DLD1 (cell line): ENCODE measurements around the gene GJD4.

Experiments used
- in situ Hi-C: cut with HindIII; loops from 2 replicates; pipeline ENCODE4 v1.10.0; 2017; ENCODE audit warnings: low sequenced_read_pairs

The GJD4 gene

DNA sequence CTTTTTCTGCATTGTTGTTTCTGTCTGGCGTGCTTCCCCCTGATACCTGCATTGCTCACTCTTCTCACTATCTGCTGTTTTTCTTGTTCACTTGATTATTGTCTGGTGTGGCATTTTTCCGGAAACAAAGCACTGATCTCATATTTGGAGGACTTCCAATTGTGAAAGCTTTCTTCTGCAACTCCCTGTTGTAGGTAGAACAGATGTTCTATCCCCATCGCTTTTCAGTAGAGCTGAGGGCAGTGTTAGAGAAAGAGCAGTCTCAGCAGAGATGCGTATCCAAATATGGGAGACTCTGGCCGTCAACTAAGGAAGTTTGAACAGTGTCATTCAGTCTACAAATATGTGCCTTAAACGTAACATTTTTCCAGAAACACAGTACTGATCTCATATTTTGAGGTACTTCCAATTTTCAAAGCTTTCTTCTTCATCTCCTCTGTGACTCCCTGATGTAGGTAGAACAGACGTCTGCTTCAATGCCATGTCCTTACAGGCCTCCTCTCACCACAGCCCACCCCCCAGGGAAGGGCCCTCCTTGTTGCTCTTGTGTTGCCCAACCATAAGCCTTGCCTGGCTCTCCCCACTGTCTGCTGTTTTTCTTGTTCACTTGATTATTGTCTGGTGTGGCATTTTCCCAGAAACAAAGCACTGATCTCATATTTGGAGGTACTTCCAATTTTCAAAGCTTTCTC, 27.1 kb upstream of the GJD4 start:
- in situ Hi-C loops = no loop called here

DNA sequence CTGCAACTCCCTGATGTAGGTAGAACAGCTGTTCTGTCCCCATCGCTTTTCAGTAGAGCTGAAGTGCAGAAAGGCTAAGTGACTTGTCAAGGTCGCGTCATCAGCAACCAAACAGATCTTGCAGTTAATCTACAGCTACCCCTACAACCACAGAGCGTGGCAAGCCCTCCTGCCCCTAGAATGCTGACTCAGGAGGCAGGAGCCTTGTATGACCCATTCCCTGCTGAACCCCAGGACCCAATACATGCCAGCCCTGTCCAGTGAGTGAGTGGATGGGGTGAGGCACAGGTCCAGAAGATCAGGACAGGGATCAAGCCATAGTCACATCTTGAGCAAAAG, 26.6 kb upstream of the GJD4 start:
- in situ Hi-C loops = no loop called here

DNA sequence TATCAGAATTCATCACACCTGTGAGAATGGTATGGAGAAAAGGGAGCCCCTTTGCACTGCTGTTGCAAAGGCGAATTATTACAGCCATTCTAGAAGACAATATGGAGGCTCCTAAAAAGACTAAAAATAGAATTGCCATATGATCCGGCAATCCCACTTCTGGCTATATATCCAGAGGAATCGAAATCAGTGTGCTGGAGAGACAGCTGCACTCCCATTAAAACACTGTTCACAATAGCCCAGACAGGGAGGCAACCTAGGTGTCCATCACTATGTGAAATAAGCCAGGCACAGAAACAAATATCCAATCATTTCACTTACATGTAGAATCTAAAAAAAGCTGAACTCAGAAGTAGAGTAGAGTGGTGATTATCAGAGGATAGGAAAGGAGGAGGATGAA, 26.0 kb upstream of the GJD4 start:
- in situ Hi-C loops = no loop called here

DNA sequence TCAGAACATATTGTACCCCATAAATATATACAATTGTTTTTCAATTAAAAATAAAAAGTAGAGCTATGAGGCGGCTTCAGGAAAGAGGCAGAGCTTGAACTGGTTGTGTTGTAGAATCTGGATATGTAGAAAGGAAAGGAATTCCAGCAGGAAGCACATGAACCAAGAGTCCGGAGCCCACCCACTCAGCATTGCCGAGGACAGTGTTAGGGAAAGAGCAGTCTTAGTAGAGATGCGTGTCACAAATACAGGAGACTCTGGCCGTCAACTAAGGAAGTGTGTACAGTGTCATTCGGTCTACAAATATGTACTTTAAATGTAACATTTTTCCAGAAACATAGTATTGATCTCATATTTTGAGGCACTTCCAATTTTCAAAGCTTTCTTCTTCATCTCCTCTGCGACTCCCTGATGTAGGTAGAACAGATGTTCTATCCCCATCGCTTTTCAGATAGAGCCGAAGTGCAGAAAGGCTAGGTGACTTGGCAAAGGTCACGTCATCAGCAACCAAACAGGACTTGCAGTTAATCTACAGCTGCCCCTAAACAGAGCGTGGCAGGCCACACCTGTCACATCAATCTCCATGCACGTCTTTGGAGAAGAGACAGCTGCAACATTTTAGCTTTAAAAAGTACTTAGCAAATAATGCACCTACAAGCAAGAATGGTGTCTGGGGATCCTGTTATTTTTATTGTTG, 25.3 kb upstream of the GJD4 start:
- in situ Hi-C loops = no loop called here

DNA sequence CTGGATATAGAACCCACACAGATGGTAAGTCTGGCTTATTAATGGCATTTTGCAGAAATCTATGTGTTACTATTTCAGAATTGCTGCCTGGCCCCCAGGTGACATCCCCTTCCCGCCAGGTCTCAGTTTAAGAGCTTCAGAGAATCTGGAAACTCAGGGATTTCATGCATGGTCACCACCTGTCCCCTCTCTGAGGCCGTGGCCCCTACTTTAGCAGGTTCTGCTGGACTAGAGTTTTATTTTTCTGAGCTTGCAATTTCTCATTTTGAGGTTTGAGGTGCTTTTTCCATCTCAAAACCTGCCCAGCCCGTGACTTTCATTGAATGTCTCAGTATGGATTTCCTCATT, 24.7 kb upstream of the GJD4 start:
- in situ Hi-C loops = no loop called here

DNA sequence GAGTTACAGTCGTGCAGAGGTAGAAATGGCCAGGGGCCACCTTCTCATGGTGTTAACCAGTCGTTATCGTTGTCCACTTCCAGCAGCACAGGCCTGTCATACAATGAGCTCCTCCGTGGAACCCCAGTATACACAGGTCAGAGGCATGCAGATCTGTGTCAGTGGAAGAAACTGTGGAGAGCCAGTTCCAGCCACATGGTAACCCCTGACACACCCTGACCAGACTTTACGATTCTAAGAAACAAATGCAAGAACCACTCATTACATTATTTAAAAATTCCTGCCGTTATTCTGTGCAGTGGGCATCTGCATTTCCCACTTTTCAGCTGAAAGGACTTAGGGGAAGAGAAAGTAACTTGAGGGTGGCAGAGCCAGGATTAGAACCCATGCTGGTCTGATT, 23.5 kb upstream of the GJD4 start:
- in situ Hi-C loops = no loop called here

DNA sequence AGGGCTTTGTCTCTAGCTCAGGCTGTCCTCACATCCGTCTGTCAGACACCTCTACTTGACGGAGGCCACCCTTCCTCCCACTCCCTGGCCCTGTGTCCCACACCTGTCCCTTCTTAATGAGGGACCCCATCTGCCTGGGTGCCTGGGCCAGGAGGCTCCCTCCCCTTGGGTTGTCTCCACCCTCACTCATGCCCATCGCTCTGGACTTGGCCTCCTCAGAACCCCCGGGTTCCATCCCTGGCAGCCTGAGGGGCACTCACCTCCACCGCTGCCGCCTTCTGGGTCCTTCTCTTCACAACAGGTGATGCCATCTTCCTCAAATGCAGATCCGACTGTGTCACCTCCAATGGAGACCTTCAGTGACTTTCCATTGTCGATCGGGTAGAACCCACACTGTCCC, 20.2 kb upstream of the GJD4 start:
- in situ Hi-C loops = no loop called here

DNA sequence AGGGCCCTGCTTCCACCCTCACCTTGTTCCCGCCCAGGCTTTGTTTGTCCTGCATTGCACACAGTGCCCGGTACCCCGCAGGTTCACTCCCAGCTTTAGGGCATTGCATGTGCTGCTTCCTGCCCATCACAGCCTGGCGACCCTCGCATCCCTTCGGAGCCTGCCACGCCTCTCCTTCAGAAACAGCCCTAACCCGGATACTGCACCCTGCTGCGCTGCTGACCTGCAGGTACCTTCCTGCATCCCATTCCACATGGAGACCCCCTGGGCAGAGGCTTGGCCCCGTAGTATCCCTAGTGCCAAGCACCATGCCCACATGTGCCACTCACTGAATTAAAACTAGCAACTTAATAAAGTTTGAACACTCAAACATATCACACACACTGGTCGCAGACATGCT, 19.8 kb upstream of the GJD4 start:
- in situ Hi-C loops = no loop called here

DNA sequence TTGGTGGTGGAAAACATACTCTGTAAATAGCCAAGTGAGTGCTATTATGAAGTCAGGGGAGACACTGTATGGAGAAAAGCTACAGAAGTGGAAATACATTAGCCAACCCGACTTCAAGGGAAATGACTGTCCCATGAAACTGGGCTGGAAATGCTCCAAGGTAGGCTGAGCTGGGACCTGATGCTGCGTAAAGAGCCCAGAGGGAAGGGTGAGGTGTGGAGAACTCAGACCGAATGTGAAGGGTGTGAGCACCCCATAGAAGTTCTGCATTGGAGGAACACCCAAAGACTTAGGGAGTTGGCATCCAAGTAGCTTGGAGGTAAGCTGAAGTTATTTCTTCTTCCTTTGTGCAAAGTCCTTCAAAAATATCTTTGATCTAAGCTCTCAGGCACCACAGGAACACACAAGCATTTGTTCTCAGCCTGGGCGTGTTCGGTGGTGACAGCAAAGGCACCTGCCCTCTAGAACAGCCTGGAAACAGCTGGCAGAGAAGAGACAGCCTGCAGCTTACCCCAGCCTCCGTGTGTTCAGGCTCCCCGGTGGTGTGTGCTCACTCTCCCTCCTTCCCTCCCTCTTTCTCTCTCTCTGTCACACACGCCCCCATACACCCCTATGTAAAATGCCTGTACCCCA, 19.1 kb upstream of the GJD4 start:
- in situ Hi-C loops = no loop called here

DNA sequence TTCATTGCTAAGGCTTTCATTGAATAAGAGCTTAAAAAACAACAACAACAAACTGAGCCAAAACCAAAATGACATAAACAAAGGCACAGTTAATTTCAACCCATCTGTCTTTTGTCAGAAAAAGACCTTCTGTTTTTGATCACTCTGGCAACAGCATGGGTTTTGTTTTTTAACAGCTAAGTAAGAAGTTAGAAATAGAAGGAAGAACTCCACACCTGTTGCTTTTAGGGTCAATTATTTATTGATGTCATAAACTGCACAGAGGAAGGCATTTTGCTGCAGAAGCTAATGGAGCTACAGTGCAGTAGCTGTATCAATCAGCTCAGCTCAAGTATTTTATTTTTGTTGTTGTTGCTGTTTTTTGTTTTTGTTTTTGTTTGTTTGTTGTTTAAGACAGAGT, 16.3 kb upstream of the GJD4 start:
- in situ Hi-C loops = no loop called here

DNA sequence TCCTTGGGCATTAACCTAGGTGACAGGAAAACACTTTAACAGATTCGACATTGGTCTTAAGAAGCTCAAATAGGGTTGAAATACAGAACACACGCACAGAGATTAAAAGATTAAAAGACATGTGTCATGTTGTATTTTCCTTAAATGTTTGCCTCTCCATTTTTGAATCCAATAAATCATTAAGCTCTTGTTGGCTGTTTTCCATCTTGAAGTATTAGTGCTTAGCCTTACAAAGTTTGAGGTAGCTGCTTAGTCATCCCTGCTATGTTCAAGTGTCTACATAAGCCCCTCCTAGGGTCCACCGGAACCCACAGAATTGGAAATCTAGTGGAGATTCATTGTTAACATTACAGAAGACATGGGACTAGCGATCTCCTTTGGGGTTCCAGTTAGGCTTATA, 12.7 kb upstream of the GJD4 start:
- in situ Hi-C loops = no loop called here

DNA sequence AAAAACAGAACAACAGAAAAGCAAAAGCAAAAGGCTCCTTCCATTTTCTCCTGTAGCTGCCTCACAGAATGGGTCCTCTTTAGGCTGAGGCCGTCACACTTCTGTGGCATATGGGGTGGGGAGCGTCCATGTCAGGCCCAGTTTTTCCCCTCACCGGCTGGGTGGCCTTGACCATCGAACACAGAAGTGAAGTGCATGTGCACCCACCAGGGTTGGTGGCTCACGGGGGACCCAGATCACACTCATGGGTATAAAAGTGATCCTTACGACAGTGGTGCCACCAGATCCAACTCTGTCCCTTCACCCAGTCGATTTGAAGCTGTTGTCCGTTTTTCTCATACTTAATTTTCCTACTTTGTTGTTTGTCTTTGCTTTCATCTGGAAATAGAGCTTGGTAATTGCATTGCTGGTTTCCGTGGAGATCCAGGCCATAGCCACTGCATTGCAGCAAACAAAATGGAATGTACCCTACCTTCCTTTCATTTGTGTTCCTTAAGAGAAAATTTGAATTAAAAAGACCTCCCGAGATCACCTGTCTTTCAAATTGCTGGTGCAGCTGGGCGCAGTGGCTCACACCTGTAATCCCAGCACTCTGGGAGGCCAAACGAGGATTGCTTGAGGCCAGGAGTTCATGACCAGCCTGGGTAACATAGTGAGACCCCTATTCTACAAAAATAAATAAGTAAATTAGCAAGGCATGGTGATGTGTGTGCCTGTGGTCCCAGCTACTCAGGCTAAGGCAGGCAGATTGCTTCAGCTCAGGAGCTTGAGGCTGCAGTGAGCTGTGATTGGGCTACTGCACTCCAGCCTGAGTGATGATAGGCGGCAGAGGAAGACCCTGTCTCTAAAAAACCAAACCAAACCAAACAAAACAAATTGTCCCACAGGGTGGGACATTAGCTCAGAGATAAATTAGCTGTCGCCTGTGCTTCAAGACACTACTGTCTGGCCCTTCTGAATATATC, 10.7 kb upstream of the GJD4 start:
- in situ Hi-C loops = no loop called here

DNA sequence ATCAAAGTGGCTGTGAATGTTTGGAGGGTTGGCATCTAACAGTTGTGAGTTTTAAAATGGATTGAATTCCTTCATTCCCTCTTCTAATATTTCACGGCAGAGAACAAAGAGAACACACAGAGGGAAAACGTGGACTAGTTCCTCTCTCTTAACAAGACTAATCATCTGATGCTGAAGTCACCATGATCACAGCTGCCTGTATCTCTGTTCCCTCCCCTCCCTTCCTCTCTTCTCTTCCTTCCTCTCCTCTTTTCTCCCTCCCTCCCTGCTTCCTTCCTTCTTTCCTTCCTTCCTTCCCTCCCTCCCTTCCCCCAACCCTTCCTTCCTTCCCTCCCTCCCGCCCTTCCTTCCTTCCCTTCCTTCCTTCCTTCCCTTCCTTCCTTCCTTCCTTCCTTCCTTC, 10.0 kb upstream of the GJD4 start:
- in situ Hi-C loops = no loop called here

DNA sequence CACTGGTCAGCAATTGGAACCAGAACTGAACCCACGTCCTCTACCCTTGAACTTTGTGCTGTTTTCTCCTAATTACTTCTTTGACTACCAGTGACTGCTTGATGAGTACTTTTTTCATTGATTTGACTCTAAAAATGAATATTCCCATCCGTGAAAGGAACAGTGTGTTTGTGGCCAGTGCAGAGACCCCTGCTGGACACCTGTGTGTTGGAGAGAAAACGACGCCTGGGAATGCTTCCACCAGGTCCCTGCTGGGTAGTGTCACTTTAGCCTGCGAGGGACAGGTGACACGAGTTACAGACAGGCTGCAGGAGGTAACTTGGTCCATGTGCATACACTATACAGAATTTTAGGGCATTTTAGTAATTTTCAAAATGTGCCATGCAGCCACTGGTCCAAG, 6.8 kb upstream of the GJD4 start:
- in situ Hi-C loops = no loop called here

DNA sequence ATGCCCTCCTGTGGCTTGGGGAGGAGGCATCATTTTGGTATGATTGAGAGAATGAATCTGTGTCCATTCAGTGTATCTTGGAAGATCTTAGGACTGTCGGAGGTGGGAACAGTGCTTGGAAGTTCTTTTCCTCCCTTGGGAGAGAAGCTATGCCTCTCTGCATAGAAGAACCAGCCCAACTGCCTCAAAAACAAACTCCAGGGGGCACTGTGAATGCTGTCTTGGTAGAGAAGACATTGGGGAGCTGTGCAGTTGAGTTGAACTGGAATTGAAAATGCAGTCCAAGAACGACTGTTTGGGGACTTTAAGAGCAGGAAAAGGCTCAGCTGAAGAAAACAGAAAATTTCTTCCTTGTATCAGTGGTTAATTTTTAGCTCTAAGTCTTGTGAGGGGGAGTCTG, 4.9 kb upstream of the GJD4 start:
- in situ Hi-C loops = no loop called here

DNA sequence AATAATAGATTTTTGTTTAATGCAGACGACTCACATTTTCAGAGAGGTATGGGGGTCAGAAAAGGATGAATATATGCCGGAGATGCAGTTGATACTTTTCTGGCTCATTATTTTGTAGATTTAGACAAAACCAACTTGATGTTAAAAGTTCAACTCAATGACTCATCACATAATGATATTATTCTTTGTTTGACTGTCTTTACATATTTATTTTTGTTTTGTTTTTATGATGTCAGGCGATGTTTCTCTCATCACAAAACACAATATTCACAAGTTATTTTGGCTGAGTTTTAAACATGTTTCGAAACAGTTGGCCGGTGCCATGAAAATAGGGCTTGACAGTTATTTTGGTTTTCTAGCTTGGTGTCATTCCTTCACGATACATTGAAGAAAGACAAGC, 1.3 kb downstream of the GJD4 start:
- in situ Hi-C loops = no loop called here

DNA sequence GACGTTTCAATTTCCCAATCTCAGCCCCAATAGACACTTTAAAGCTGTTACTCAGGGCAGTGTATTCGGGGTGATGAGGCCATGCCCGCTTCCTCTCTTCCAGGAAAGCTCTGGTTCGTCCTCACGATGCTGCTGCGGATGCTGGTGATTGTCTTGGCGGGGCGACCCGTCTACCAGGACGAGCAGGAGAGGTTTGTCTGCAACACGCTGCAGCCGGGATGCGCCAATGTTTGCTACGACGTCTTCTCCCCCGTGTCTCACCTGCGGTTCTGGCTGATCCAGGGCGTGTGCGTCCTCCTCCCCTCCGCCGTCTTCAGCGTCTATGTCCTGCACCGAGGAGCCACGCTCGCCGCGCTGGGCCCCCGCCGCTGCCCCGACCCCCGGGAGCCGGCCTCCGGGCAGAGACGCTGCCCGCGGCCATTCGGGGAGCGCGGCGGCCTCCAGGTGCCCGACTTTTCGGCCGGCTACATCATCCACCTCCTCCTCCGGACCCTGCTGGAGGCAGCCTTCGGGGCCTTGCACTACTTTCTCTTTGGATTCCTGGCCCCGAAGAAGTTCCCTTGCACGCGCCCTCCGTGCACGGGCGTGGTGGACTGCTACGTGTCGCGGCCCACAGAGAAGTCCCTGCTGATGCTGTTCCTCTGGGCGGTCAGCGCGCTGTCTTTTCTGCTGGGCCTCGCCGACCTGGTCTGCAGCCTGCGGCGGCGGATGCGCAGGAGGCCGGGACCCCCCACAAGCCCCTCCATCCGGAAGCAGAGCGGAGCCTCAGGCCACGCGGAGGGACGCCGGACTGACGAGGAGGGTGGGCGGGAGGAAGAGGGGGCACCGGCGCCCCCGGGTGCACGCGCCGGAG, 2.6 kb downstream of the GJD4 start:
- in situ Hi-C loops = no loop called here

DNA sequence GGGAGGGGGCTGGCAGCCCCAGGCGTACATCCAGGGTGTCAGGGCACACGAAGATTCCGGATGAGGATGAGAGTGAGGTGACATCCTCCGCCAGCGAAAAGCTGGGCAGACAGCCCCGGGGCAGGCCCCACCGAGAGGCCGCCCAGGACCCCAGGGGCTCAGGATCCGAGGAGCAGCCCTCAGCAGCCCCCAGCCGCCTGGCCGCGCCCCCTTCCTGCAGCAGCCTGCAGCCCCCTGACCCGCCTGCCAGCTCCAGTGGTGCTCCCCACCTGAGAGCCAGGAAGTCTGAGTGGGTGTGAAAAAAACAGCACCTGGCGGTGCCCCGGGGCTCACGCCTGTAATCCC, 3.2 kb downstream of the GJD4 start:
- in situ Hi-C loops = no loop called here

DNA sequence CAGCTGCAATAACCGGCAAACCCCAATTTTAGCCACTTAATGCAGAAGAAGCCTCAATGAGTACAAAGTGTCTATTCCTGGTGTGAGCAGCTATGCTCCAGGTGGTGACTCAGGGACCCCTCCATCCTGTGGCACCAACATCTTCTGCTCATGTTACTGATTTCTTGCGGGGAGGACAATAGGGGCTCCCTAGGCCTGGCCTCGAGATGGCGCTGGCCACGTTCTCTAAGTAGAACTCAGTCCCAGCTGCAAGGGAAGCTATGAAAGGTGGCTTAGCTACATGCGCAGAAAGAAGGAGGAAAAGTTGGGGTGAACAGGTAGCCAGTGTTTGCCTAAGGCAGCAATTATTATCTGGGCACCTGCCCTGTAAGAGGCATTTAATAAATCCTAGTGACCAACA, 6.6 kb downstream of the GJD4 start:
- in situ Hi-C loops = no loop called here

DNA sequence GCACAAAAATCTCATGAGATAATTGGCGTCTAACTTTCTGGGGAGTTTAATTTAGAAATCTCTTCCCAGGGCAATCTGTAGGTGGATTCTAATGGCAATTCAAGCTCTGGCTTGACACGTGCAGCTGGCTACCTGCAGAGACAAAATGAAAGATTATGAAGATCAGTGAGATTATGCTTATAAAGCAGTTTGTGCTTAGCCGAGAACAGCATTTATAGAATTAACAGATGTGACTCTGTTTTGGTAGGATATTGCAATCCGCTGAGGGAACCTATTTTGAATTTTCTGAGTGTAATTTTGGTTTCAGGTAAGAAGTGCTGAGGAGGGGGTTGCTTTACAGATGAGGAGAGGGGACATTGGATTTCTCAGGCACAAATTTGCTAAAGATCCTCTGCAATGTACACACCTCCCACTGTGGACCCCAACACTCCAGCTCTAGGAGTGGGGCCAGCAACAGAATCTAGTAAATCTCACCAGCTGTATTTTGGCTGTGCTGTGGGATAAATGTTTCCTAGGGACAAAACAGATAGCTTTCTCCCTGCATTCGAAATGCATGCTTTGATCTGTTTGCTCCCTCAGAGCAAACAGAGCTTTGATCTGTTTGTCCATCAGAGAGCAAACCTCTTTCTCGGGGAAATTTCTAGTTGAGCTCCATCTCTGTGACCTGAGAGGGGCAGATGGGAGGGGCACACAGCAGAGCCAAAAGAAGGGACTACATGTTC, 7.4 kb downstream of the GJD4 start:
- in situ Hi-C loops = no loop called here
